CMK (cell line): Measurements from ENCODE around the gene ESYT2.

Experiments used
- DNase-seq: peaks from one replicate; pipeline ENCODE4 v3.0.0-alpha.2; 2010; ENCODE audit warnings: low read depth

The ESYT2 gene

DNA sequence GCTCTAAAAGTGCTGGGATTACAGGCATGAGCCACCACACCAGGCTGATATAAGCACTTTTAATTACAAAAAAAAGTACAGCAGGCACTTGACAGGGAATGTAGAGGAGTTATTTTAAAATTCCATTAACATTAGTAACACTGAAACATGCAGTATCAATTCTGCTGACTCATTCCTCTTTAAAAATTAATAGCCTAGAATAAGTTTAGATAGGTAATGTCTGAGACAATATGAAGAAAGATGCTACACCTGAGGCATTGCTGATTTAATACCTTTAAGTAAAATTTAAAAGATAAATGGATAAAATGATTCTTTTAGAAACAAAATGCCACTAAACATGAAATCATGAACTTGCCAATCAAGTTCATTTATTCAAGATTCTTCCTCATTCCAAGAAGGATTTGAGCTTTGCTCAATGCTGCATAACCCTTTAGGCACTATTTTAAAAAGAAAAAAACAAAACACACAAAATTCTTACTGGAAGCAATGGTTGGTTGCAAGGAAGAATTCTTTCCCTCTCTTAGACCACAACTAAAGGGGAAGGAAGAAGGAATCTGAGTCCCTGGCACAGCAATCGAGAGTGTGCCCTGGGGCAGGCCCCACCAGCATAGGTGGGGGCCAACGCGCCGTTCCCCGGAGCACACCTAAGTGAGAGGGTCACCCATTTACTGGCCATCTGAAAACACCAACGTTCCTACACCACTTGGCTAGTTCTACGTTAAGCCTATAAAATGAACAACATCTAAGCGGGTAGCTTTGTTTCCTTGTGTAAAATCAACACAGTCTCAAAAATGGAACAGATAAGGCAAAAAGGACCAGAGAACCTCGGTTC, 26.6 kb downstream of the ESYT2 start:
- no peak for DNase-seq

DNA sequence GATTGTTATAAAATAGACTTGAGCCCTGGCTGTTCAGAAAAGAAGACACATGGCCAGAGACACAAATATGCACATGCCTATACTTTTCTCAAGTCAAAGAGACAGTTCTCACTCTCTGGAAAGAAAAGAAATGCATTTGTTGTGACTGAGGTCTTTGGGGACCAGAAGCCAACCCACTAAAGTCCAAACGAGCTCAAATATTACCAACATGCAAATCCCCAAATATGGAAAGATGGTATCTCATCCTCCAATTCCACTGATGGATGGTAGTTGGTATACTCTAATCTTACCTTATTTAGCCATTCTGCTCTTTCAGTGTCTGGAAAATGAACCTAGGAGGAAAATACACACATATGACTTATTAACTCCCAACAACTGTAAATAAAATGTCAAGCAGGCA, 30.6 kb downstream of the ESYT2 start:
- no peak for DNase-seq

DNA sequence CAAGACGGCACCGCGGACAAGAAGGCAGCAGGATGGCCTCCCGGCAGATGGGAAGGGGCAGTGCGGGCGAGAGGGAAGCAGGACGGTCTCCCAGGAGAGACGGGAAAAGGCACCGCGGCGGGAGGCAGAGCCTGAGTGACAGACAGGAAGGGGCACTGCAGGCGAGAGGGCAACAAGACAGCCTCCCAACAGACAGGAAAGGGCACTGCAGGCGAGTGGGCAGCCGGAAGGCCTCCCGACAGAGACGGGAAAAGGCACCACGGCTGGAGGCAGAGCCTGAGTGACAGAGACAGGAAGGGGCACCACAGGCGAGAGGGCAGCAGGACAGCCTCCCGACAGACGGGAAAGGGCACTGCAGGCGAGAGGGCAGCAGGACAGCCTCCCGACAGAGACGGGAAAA, 32.6 kb downstream of the ESYT2 start:
- no peak for DNase-seq

DNA sequence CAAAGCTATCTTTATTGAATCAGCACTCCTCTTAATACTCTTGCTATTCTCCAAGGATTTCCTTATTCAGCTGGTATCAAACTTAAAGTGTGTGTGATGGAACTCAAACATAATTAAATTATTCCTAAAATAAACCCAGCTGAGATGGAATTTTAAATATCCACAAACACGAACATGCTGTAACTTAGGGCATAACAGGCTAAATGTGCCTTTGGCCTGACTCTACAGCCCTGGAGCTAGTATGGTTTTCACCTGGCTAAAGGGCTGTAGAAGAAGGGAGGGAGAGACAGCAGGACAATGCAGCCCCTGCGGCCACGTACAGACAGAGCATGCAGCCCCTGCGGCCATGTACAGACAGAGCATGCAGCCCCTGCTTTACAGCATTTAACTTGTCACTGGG, 34.0 kb downstream of the ESYT2 start:
- DNase-seq: no peak

GRCh38 chr7:158791107-158791506, 38.2 kb downstream of the ESYT2 start:
- DNase-seq: no peak

DNA sequence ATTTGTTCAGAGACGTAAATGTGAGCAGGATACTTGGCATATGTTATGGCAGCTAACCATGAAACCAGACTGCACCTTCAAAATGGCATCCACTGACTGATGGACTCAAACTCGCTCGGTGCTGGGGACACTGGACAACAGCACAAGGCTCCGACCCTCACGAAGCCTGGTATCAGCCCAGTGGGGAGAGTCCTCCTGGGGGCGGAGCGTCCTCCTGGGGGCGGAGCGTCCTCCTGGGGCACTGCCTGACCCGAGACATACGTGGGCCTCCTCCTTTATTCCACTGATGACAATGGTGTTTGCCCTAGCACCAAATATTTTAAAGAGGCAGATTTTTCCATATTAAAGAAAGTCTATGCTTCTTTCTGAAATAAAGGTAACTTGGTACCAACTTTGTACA, 39.5 kb downstream of the ESYT2 start:
- no peak for DNase-seq

GRCh38 chr7:158786898-158787297, 42.4 kb downstream of the ESYT2 start:
- no peak for DNase-seq

- DNase-seq: no peak
These were observed 45.0 kb downstream of the ESYT2 start for GRCh38 chr7:158784270-158784669.

GRCh38 chr7:158783595-158783994, 45.7 kb downstream of the ESYT2 start:
- DNase-seq: no peak

DNA sequence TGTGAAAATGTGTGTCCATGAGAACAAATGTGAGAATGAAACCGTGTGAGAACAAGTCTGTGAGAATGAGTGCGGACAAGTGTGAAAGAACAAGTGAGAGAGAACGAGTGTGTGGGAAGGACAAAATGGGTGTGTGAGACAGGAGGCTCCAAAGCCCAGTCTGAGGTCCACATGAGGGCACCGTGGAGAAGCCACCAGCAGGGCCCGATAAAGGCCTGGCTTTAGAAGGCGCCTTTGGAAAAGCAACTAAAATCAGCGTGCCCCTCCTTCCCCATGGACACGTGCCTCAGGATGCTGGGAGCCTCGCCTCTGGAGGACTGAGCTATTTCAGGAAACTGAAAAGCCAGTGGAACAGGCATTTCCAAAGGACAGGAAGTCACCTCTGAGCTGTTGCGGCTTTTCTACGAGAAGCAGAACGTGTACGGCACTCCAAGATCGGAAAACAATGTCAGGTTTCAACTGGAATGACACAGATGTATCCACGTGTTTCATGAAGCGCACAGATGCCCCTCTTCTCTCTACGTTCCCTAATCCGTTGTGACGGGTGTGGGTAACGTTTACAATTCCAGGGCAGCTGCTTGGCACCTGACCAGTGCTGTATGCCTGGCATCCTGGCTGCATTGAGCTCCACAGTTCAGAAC, 46.4 kb downstream of the ESYT2 start:
- DNase-seq: no peak

DNA sequence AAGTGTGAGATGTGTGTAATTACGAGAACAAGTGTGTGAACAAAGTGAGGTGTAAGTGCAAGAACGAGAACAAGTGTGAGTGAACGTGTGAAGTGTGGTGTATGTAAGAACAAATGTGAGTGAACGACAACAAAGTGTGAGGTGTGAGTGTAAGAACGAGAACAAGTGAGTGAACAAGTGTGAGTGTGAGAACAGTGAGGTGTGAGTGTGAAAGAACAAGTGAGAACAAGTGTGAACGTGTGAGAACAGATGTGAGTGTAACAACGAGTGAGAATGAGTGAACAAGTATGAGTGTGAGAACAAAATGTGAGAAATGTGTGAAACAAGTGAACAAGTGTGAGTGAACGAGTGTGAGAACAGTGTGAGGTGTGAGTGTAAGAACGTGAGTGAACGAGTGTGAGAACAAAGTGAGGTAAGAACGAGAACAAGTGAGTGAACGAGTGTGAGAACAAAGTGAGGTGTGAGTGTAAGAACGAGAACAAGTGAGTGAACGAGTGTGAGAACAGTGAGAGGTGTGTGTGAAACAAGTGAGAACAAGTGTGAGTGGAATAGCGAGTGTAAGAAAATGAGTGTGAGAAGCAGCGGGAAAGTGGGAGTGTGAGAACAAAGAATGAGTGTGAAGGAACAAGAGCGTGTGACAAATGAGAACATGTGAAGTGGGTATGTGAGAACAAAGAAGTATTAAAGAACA, 47.2 kb downstream of the ESYT2 start:
- no peak for DNase-seq

- DNase-seq: no peak
These were observed 47.9 kb downstream of the ESYT2 start for GRCh38 chr7:158781217-158781973.

DNA sequence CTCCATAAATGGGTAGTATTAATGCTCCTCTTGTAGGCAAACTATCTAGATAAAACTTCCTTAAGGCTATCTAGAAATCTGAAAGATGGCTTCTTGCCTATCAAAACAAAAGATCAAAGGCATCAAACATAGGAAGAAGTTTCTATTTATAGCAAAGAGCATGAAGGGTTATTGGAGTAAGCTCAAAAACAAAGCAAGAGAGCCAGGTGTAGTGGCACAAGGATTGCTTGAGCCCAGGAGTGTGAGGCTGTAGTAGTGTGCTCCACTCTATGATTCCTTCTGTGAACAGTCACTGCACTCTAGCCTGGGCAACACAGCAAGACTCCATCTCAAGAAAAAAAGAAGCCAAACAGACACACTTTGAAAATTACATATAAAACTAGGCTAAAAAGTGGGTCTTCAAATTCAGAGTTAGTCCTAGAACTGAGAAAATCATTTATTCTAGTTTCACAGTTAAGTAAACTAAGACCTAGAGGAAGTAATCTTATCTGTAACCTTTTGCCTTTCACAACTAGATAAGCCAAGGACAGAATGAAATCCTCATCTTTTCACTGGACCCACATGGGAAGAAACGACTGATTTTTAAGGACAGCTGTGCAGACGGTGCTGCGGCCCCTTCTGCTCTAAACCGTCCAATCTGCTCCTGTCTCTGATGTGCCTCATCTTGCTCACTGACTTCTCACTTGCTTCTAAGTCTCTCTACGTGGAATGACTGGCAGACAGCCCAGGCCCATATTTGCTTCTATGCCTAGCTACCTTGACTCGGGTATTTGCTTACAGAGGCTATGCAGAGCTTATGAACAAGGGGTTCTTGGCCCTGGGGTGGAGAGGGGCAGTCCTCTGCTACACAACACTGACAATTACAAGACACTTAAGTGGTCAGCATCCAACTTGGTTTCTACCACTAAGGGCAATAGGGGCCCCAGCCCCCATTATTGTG, 50.0 kb downstream of the ESYT2 start:
- DNase-seq: no peak

- no peak for DNase-seq
These were observed 50.8 kb downstream of the ESYT2 start for GRCh38 chr7:158778471-158778870.

DNA sequence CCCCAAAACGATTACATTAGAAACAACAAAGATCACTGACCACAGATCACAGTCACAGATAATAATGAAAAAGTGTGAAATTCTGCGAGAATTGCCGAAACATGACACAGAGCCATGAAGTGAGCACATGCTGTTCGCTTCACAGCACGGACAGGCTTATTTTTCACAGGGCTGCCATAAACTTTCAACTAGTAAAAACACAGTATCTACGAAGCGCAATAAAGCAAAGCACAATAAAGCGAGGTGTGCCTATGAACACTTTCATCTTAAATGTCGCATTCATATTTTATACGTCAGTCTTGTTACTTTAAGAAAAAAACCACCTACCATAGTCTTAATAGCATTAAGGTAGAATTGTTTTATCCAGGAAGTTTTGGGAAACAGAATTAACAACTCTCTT, 51.5 kb downstream of the ESYT2 start:
- no peak for DNase-seq

DNA sequence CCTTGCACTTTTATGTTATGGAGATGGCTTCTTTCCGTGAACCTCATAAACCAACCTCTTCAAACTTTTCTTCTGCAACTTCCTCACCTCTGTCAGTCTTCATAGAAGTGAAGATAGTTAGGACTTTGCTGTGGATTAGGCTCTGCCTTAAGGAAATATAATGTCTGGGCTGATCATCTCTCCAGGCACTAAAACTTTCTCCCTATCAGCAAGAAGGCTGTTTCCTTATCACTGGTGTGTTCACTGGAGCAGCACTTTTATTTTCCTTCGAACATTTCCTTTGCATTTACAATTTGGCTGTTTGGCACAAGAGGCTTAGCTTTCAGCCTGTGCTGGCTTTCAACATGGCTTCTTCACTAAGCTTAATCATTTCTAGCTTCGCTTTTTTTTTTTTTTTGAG, 52.8 kb downstream of the ESYT2 start:
- no peak for DNase-seq

DNA sequence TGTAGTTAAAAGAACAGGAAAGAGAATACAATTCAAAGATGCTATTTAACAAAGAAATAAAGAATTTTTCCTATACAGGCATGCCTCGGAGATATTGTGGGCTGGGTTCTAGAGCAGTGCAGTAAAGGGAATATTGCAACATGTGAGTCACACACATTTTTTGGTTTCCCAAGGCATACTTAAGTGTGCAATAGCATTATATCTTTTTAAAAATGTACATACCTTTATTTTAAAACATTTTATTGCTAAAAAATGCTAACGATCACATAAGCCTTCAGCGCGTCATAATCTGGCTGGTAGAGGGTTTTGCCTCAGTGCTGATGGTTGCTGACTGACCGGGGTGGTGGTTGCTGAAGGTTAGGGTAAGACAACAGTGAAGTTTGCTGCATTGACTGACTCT, 54.4 kb downstream of the ESYT2 start:
- DNase-seq: no peak

GRCh38 chr7:158772916-158773315, 56.4 kb downstream of the ESYT2 start:
- DNase-seq: no peak

DNA sequence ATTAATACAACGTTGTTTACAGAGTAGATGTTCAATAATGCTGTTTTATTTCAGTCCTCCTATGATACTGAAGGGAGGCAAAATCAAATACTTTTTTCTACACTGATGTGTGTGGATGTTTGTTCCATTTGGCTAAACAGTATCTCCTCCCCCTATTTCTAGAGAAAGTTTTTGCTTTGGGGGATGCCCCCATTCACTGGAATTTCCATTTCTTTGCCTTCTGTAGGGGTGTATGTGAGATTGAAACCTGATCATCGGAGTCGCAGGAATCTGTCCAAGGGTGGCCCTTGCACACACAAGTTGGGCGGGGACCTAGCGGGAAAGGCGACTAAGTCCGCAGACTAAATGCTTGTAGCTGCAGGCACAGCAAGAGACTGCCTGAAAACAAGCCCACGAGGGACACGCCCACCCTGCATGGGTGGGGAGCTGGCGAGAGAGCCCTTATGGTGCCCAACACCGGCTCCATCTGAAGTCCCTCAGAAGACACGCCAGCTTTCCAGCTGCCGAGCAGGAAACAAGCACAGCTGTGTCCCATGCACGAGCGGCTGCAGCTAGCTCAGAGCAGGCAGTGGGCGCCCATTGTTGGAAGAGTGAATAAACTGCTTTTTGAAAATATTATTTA, 58.0 kb downstream of the ESYT2 start:
- DNase-seq: no peak

DNA sequence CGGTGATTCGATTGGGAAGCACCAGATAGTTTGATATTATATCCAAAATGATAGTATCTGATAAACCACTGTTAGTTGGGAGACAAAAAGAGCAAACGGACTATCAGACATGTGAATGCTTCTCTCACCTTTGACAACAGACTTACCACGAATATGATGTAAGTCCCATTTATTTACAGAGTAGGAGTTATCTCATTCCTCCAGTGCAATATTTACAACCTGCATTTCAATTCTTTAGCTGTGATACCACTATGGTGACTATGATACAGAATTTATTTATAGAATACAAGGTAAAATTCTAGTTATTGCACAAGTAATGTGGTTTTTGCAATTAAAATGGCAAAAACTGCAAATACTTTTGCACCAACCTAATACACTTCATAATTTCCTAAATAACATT, 61.6 kb downstream of the ESYT2 start:
- DNase-seq: no peak
